ENCODE results near the gene CDKL5.
"Not testable (repeated sequence)": the region's sequence is repeated elsewhere in the genome, so short reads cannot be mapped to it uniquely, and the experiment has no call there.

Gene CDKL5

DNA sequence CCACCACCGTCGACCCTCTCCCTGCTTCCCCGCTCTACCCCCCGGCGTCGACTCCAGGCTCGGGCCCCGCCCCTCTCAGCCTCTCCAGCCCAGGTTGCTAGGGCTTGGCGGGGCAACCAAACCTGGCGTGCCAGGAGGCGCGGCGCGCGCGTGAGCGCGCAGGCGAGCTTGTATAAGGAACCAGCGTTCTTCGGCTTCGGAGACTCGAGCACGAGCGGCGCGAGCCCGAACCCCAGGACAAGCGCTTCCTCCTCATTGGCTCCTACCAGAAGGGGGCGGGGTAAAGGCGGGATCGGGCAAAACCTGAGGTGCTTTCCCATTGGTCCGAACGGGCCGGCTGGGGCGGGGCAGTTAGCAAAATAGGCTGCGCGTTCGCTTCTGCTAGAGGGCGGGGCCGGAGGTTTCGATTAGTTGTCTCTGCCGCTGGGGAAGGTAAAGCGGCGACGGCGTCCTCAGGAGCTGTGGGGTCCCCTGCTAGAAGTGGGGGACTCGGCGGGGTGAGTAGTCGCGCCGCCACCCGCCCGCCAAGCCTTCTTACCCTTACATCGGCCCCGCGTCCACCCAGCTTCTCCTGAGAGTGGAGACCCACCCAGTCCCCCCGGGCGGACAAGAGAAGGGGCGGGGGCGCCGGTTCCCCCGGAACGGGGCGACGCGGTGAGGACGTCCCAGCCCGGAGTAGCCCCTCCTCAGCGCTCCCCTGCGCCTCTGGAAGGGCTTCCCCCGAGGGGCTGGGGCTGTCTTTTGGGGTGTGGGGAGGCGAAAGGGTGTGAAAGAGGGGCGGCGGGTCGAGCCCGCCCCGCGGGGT lies at the start of gene CDKL5:
Gene CDKL5 (plus strand): TSS at position 410 of the 805 bp plus-strand sequence. CDS start 81,489 bp downstream, outside the sequence.
- peak; percentile 96 for DNase-seq (ENCODE audit: low spot score)

DNA sequence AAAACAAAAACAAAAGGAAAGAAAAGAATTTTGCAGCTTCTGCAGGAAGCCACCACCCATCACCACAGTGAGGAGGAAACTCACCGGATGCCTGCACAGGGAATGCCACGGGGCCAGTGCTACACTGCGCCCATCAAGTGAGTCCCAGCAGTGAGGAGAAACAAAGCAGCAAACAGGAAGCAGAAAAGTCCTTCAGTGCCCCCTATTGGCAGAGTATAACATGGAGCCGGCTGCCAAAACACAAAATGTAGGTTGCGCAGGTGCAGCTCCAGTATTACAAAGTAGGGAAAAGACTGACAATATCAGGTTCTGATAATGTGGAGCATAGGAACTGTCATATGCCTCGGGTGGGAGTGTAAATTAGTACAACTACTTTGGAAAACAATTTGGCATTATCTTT lies 47.6 kb upstream of the CDKL5 start:
- DNase-seq (ENCODE audit: low spot score) = peak; percentile 50

DNA sequence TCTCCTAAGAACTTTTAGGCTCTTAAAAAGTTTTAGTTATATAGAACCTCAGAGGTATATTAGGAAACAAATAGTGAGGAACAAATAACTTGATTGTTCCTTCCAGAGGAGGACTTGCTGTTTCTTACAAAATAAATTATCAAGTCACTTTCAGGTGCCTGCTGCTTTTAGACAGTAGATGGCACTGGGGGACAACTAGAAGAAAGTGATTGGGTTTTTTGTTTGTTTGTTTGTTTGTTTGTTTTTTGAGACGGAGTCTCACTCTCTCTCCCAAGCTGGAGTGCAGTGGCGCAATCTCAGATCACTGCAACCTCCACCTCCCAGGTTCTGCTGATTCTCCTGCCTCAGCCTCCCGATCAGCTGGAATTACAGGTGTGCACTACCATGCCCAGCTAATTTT lies 35.4 kb upstream of the CDKL5 start:
- DNase-seq (ENCODE audit: low spot score) = peak; percentile 23

DNA sequence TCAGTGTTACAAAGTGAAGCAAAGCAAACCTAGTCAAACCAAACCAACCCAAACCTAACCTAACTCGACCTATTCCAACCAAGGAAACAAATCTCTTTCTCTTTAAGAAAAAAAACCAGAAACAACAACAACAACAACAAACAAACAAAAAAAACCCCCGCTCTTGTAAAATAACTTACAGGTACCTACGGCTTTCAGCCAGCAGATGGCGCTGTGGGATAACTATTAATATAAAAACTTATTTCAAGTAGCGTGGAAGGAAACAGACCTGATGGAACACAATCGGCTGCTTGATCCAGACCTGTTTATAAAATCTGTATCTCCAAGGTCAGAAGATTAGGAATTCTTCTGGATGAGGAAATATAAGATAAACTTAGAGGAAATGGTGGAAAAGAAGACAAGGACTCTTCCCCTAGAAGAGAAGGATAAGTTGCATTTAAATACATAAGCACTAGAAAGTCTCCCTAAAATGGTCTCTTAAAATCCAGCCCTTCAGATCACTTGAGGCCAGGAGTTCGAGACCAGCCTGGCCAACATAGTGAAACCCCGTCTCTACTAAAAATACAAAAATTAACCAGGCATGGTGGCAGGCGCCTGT lies 34.4 kb upstream of the CDKL5 start:
- peak; percentile 65 for DNase-seq (ENCODE audit: low spot score)

DNA sequence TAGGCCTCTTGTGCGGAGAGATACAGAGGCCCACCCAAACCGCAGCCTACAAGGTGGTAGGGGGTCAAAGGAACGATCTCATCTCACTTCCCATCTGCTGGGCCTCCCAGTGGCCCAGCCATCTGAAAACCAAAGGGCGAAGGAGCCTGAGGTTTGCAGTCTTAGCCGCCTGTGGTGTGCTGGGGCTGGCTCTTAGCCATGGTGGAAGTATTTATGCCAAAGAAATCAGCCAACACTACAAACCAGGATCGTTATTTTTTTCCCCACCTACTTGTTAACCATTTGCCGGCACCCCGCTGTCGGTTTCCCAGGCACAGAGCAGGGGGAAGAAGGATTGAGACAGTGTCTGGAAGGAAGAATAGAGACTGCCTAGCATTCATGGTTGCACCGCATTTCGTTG lies 30.9 kb upstream of the CDKL5 start:
- DNase-seq (ENCODE audit: low spot score) = no peak

DNA sequence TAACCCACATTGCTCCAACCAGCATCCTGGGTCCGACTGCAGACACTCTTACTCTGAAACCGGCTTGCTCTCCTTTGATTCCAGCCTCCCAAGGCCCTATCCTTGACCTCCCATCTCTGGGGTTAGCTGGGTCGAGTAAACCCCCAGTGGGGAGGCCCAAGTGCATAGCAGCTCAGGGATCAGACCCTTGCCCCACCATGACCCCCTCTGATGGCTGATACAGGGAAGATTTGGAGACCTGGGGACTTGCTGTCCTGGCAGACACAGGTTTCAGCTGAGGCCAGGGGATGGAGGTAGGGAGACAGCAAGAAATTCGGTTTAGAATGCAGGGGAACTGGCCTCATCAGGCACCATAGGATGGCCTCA lies 23.6 kb upstream of the CDKL5 start:
- no peak for DNase-seq (ENCODE audit: low spot score)

DNA sequence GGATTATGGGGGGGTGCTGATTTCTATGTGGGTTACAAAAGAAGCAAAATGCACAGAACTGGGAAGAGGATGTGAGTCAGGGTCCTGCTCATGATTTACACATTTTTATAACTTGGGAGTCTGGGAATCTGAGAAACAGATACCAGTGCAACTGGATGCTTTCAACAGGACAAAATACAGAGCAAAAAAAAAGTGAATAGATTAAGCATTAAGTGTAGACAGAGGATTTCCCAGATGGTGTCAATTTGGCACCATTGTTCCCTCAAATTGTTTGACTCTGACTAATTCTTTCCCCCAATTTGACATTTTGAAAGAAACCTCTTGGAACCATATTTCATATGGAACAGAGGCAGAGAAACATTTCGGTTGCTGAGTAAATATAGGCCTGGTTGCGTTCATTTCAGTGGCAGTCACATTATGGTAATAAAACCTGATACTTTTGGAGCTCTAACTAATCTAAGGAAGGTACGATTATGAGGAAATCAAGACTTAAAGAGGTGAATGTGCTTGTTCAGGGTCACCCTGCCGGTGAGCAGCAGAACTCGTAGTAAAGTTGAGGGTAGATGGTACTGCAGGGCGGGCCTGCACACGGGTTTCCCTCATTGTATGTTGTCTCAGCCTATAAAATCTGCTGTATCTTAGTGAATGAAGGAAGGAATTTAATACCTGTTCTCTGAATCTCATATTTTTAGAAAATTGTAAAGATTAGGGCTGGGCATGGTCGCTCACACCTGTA lies 18.7 kb upstream of the CDKL5 start:
- no peak for DNase-seq (ENCODE audit: low spot score)

DNA sequence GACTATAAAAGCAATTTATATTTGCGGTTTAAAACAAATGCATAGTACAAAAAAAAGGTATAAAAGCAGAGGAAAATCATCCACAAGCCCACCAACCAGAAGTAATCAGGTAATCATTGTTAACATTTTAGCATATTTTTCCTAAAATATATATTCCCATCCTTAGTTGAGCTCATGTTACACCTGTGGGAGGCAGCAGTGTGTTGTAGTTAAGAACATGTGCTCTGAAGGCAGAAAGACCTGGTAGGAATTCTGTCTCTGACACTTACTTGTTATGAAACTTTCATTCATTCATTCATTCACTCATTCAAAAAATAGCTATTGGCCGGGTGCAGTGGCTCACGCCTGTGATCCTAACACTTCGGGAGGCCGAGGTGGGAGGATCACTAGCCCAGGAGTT lies 15.4 kb upstream of the CDKL5 start:
- peak; percentile 11 for DNase-seq (ENCODE audit: low spot score)

DNA sequence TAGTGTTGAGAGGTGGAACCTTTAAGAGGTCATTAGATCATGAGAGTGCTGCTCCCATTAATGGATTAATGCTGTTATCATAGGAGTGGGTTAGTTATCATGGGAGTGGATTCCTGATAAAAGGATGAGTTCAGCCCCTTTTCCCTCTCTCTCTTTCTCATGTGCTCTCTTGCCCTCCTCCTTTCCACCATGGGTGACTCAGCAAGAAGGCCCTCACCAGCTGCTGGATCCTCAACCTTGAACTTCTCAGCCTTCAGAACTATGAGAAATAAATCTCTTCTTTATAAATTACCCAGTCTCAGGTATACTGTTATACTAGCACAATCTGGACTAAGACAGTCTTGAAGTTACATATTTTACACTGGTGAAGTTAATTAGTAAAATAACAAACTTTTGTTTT lies 10.0 kb upstream of the CDKL5 start:
- DNase-seq (ENCODE audit: low spot score) = no peak

DNA sequence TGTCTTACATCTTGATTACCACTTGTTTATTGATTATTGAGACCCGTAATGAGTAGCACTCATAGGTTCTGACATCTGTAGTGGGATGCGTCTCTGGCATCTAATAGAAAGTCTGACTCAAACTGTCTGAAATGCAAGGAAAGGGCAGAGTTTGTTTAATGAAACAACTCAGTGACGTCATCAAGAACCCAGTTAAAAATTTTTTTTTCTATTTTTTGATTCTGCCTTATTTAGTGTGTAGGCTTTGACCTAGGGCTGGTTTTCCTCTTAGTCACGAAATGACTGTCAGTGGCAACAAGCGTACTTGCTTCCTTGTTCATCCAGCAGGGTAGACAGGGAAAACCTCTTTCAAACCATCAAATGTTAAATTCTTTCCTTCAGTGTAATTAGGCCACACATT lies 3.1 kb upstream of the CDKL5 start:
- DNase-seq (ENCODE audit: low spot score) = no peak

DNA sequence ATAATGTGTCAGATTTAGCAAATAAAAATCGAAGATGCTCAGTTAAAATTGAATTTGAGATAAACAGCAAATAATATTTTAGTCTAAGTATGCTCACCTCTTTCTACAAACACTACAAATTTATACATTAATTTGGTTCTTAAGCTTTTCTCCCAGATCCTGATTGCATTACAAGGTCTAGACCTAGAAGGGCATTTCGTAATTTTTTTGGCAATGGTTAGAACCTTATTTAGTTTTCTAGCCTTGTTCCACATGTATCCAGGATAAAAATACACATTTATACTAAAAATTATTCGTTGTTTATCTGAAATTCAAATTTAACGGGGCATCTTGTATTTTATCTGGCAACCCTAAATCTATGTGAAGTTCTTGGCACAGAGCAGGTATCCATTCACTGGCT lies 2.5 kb upstream of the CDKL5 start:
- no peak for DNase-seq (ENCODE audit: low spot score)

DNA sequence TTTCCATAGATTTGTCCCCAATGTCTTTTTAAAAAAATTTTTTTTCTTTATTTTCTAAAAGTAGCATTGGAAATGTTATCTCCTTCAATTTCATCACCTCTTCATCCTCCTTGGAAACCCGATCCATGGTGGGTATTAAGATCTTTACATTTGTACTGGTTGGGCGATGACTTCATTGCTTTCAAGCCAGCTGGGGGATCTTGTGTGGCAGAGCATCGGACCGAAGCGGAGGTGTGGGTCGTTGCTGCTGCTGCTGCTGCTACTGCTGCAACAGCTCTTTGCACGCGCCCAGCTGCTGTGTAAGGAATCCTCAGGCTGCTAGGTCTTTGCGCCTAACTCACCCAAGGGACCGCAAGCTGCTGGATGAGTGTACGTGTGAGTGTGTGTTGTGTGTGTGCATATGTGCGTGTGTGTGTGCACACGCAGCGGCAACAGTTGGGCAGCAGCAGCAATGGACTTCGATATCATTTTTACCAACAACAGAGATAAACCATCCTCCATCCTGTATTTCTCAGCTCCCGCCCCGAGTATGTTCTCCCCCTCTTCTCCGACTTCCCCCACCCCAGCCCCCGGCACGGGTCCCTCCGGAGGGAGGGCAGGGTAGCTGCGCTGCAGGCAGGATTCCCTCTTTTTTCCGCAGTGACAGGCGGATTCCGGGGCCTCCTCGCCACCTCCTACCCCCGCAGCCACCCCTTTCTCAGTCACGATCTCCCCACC lies 768 bp upstream of the CDKL5 start:
- peak; percentile 75 for DNase-seq (ENCODE audit: low spot score)

DNA sequence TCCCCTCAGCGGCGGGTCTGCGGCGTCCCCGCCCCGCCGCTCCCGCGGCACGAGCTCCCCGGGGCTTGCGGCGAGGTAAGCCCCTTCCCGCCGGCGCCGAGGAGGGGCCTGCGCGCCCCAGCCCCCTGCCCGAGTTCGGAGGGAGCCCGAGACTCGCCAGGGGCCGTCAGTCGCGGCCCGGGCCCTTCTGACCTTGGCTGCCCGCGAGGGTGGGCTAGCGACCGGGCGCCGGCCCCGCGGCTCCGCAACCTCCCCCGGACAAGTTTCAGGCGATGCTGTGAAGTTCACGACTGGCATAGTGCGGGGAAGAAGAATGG lies 554 bp downstream of the CDKL5 start:
- DNase-seq (ENCODE audit: low spot score) = no peak

DNA sequence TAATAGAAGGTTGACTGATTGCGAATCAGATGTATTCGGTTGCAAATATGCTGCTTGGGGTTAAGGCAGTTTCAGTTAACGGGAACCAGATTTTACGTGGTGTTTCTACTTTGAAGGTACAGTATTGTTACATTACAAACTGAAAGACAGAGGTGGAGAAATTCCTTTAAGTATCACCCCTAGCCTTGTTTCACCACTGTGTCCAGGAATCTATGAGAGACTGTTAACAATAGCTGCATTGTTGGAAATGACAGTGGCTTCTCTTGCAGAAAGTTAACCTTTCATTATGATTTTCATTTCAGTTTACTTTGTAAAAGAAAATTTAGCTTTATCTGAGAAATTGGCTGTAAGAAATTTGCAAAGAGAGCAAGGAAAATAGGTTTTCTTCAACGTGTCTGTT lies 2.6 kb downstream of the CDKL5 start:
- no peak for DNase-seq (ENCODE audit: low spot score)

DNA sequence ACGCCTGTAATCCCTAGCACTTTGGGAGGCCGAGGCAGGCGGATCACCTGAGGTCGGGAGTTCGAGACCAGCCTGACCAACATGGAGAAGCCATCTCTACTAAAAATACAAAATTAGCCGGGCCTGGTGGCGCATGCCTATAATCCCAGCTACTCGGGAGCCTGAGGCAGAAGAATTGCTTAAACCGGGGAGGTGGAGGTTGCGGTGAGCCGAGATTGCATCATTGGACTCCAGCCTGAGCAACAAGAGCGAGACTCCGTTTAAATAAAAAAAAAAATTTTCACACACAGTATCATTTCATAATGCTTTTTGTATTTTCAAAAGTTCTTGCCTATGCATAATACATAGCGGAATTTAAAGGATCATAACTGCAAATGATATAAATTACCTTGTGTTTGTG lies 7.9 kb downstream of the CDKL5 start:
- not testable (repeated sequence) for DNase-seq (ENCODE audit: low spot score)

DNA sequence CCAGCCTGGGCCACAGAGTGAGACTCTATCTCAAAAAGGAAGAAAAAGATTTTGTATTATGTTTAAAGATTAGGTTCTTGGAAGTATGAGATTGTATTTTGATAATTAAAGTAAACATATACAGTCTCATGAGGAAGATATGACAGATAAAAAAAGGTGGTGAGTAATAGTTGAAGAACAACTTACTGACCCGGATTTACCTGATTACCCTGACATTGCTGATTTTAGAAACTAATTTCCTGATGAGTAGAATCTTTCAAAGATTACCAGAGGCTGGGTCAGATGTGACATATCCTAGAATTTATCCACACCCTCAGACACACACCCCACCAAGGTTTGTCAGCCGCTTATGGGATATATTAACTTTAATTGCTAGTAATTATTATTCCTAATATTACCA lies 9.5 kb downstream of the CDKL5 start:
- DNase-seq (ENCODE audit: low spot score) = no peak

DNA sequence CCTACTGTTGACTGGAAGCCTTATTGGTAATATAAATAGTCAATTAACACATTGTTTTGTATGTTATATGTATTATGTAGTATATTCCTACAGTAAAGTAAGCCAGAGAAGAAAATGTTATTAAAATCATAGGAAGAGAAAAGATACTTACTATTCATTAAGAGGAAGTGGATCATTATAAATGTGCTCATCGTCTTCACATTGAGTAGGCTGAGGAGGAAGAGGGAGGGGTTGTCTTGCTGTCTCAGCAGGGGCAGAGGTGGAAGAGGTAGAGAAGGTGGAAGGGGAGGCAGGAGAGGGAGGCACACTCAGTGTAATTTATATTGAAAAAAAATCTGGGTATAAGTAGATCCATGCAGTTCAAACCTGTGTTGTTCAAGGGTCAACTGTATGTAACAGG lies 10.6 kb downstream of the CDKL5 start:
- no peak for DNase-seq (ENCODE audit: low spot score)

DNA sequence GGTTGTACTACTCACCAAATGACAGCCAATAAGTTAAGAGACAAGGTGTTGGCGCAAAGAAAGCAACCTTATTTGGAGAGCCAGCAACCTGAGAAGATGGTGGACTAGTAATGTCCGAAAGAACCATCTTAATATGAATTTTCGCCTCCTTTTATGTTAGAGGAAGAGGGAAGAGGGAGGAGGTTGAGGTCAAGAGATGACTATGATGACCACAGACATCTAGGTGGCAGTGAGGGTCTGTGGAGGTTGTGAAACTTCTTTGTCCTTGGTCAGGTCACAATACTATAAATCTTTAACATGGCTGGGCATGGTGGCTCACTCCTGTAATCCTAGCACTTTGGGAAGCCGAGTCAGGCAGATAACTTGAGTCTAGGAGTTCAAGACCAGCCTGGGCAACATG lies 15.4 kb downstream of the CDKL5 start:
- DNase-seq (ENCODE audit: low spot score) = no peak

DNA sequence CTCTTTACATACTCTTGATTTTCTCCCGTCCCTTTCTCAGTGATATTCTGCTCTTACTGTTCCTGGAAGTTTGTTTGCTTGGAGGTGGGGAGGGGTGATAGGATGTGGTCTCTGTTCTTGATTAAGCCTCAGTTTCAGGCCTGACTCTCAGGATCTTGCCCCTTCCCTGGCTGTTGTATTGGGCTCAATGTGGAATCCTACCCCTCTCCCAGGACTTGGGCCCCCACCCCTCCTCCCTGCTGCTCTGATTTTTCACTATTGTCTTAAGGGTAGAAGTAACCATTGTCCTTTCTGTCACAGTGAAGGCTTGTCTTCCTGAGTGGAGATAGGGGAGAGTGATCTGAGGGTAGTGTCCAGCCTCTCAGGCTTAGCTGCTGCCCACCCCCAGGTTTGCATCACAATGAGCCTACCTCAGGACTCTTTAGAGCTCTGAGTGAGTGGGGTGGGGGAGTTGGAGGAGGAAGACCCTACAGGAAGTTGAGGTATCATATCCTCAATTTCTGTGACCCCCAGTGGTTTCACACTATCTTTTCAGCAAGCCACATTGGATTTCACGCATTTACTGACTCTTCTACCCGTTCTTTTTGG lies 16.5 kb downstream of the CDKL5 start:
- DNase-seq (ENCODE audit: low spot score) = no peak

DNA sequence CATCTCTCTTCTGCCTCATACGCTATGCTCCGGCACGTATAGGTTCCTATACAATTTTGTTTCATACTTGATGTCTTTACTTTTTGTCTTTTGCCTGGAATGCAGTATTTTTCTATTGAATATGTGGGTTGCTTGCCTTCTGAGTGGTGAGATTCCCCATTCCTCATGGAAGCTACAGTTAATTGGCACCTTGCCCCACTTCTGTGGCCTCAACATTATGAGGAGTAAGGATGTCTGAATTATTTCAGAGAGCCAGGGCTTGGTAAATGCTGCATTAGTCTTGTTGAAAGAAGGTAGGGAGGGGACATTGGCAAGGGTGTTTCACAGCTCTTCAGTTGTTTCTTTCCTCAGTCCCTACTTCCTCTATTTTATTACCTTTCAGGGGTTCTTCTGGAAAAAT lies 23.0 kb downstream of the CDKL5 start:
- no peak for DNase-seq (ENCODE audit: low spot score)

DNA sequence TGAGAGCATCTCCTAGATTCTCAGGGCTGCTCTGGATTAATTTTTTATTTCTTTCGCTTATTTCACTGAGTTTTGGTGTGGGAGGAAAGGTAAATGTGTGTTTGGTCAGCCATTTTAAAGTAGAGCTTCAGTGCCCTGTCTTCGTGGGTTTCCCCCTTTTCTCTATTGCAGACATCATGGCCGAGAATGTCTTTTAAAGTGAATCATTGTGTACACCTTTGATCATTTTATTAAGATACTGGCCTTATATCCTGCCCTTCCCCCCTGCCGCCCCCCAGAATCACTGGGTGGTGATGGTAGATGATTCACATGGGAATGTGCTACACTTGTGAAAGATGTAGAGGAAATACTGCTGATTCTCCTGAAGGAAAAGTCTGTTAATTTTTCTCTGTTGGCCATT lies 23.8 kb downstream of the CDKL5 start:
- no peak for DNase-seq (ENCODE audit: low spot score)

DNA sequence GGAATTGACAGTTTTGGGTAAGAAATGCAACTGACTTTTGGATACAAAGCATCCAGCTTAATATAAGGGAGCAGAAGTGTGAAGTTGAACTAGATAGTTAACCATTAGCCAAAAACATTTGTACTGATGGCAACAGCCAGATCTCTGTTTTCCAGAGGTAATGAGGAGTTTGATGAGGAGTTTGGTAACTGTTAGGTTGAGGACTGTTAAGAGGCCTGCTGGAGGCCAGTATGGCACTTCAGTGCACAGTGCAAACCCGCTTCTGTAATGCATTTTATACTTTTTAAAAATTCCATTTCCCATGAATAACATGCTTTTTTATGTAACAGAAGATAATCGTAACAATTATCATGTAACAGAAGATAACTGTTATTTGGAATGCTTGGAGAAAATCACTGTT lies 30.0 kb downstream of the CDKL5 start:
- DNase-seq (ENCODE audit: low spot score) = no peak
